GM18508 (cell line): Measurements from ENCODE around the gene VSX2.

ENCODE experiments used
- ATAC-seq: cut with Tn5 transposase; IDR thresholded peaks from one replicate; pipeline ENCODE4 v1.9.1; 2021; ENCODE audit warnings: moderate number of reproducible peaks; ENCODE audit not compliant: insufficient read depth, unreplicated experiment

VSX2 gene

GRCh38 chr14:74220991-74221390 is 18.3 kb upstream of the VSX2 start:
- no peak for ATAC-seq

DNA sequence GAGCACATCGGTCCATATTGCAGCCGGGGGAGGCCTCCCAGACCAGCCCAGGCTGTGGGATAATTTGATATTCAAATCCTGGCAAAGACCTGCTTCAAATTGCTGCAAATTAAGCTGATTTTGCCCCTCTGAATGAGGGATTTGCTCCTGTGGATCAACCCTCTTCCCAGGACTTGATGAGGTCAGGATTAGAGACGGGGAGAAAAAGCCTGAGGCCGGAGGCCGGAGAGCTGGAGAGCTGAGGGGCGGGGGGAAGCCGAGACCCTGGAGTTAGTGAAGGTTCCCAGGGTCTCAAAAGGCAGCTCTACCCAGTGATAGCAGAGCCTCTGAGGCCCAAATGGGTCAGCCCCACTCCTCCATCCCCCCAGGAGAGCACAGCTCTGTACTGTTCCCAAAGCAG is 17.5 kb upstream of the VSX2 start:
- no peak for ATAC-seq

DNA sequence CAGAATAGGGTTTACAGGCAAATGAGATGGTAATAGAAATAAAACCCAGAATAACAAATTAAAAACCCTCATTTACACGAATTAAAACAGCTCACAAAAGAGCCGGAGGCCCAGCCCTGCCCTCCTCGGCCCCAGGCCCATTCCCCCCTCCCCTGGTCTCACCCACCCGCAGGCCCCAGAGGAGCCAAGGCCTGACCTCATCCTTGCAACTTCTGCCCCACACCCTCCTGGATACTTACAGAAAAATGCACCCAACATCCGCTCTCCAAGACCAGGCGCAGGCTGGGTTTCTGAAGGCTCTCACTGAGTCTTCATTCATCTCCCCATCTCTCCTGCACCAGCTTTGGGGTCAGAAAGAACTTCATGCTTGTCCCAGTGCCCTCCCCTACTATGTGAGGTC is 16.2 kb upstream of the VSX2 start:
- ATAC-seq = no peak

GRCh38 chr14:74231784-74232183 is 7.5 kb upstream of the VSX2 start:
- no peak for ATAC-seq

GRCh38 chr14:74235017-74235416 is 4.2 kb upstream of the VSX2 start:
- no peak for ATAC-seq

GRCh38 chr14:74237441-74237840 is 1.8 kb upstream of the VSX2 start:
- ATAC-seq = no peak

GRCh38 chr14:74239848-74240793 is 872 bp downstream of the VSX2 start:
- ATAC-seq = no peak

- ATAC-seq = no peak
These were observed 1.8 kb downstream of the VSX2 start for GRCh38 chr14:74240794-74241651.

GRCh38 chr14:74241652-74242017 is 2.4 kb downstream of the VSX2 start:
- ATAC-seq = no peak

GRCh38 chr14:74242021-74242779 is 3.0 kb downstream of the VSX2 start:
- no peak for ATAC-seq

DNA sequence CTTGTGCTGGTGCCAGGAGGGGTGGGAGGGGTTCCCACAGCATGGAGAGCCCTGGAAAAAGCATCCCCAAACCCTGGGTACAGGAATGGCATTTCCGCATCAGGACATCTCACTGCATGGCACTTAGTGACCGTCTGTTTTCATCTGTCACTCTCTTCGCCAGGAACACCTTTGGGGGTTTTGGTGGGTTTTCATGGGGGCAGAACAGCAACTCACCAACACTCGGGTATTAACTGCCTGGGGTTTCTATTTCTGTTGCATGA is 3.5 kb downstream of the VSX2 start:
- ATAC-seq = no peak

DNA sequence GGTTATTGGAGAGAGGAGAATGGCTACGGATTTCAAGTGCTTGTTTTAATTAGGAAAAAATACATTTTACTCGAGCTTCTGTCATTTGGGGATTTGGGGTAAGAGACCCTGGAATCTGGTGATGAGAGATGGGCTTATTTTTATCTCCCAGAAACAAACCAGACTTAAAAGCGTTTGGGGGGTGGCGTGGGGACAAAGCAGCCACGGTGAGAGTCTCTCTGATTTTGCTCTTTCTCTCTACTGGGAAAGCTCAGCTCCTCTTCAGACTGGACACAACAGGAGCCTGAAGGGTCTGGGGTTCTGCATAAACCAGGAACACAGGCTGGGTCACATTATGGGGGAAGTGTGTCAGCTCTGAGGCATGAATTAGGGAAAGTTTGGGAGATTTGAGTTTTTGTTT is 3.8 kb downstream of the VSX2 start:
- ATAC-seq = no peak

GRCh38 chr14:74244115-74244514 is 4.9 kb downstream of the VSX2 start:
- ATAC-seq = no peak

DNA sequence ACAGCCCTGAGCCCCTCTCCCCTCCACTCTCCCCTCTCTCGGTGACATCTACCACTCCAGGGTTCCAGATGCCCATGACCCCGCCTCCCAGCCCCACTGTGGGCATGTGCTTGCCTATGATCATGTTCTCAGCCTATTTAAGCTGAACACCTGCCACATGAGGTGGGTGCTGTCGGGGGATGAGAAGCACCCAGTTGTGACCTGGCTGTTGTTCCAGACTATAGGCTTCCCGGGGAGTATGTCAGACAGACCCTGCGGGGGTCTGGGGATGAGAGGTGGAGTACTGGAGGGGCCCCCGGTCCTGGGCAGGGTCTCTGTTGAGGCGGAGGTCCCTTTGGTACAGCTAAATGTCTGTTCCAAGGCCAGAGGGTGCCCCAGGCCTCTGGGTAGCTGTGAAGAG is 6.0 kb downstream of the VSX2 start:
- no peak for ATAC-seq

GRCh38 chr14:74246542-74246941 is 7.3 kb downstream of the VSX2 start:
- ATAC-seq = no peak

- no peak for ATAC-seq
These were observed 8.8 kb downstream of the VSX2 start for GRCh38 chr14:74248017-74248416.

DNA sequence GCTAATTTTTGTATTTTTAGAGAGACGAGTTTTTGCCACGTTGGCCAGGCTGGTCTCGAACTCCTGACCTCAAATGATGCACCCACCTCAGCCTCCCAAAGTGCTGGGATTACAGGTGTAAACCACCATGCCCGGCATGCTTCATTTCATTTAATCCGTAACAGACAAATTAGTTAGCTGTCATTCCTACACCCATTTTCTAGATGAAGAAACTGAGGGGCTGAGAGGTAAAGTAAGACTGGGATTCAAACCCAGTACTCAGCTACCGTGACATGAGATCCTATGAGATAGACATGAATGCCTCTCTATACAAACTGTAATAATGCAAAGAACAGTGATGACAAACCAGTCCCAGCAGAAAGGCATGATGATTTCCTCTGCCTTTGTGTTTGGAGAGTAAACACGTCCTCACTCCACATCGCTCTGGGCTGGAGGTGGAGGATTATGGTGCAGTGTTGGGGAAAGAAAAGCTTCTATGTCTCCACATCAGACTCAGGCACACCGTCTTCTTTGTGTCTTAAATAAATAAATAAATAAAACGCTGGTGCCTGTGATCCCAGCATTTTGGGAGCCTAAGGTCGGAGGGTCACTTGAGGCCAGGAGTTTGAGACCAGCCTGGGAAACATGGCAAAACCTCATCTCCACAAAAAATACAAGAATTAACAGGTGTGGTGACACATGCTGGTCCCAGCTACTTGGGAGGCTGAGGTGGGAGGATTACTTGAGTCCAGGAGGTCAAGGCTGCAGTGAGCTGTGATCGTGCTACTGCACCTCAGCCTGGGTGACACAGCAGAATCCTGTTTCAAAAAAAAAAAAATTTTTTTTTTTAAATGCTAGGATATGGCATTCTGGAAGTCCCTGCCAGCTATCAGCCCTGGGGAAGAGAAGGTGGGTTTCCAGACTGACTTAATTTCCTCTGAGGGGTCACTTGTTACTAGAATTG is 10.5 kb downstream of the VSX2 start:
- ATAC-seq = no peak

DNA sequence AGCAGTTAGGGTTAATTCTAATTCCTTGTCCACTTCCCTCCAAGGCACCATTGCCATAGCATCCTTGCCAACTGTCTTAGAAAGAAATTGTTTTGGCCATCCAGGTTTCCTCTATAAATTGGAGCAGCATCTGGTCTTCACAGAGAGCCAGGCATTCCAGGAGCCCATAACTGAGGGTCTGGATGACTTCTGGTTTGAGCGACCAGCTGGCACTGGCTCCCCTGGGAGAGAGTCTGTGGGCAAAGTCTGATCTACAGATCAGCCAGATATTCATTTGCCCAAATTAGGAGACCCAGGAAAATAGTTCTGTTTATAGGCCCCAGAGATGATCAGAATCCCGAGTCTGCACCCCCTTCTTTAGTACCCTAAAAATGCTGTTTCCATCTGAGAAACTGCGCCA is 16.0 kb downstream of the VSX2 start:
- ATAC-seq = no peak

- no peak for ATAC-seq
These were observed 18.1 kb downstream of the VSX2 start for GRCh38 chr14:74257078-74257940.
